Adipocyte (in vitro differentiated cells): Measurements from ENCODE around the gene GSTM2.

Source experiments
- DNase-seq: peaks from one replicate; pipeline ENCODE4 v3.0.0-alpha.2; 2015; ENCODE audit warnings: low read depth
- H3K27me3 ChIP-seq: replicated peaks from 2 replicates; pipeline ENCODE4 v1.7.0; 2013; ENCODE audit warnings: mild to moderate bottlenecking, low read length, moderate library complexity; ENCODE audit not compliant: control insufficient read depth, insufficient read depth
- H3K36me3 ChIP-seq: 2 replicates; pipeline ENCODE4 v1.7.0; 2013; ENCODE audit warnings: low read length, mild to moderate bottlenecking, moderate library complexity; ENCODE audit not compliant: control insufficient read depth, insufficient read depth, severe bottlenecking
- H3K4me1 ChIP-seq: 2 replicates; pipeline ENCODE4 v1.7.0; 2013; ENCODE audit warnings: mild to moderate bottlenecking, low read length, moderate library complexity; ENCODE audit not compliant: control insufficient read depth, insufficient read depth
- H3K4me3 ChIP-seq: 2 replicates; pipeline ENCODE4 v1.7.0; 2013; ENCODE audit warnings: mild to moderate bottlenecking, low read length, moderate library complexity
- H3K9ac ChIP-seq: 2 replicates; pipeline ENCODE4 v1.7.0; 2013; ENCODE audit warnings: mild to moderate bottlenecking, low read length, moderate library complexity
- H3K9me3 ChIP-seq: 2 replicates; pipeline ENCODE4 v1.7.0; 2013; ENCODE audit warnings: mild to moderate bottlenecking, low read length, moderate library complexity; ENCODE audit not compliant: control insufficient read depth

Gene GSTM2

GRCh38 chr1:109631513-109632505 is 36.0 kb upstream of the GSTM2 start:
- Histone ChIP-seq H3K4me3 (no peak overlapping the region), H3K27me3 (no peaks in the 10 kb centered on the region), H3K4me1 (peaks cover 12% of the 10 kb centered on the region), H3K9me3 (no peaks in the 10 kb centered on the region), H3K9ac (no peak overlapping the region), H3K36me3 (peaks cover 46% of the 10 kb centered on the region)
- no peak for DNase-seq

DNA sequence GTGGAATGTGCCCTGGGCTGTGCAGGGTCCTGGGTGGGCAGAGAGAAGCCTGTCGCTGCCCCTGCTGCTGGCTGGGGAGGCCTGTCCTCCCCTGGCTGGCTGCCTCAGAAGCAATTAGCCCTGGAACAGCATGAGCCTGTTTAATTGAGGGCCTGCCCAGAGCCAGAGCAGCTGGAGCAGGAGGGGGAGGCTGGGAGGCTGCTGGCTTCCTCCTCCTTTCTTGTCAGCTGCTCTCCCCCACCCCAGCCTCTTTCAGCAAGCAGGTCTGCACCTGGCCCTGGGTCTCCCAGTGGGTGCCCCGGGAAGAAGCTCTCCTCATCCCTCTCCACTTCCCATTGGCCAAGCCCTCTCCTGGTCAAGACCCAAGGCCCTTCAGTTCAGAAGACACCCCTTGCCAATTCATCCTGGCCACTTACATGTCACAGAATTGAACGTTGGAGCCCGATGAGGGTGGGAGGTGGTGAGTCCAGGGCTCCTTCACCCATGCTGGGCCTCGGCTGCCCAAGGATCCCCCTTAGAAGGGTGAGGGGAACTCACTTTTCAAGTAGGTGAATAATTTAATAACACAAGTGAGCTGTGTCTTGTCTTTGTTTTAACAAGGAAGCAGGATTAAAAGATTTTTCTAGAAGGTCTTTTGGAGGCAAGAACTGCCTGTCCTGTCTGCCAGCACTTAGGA is 35.0 kb upstream of the GSTM2 start:
- no peak overlapping the region for H3K4me3 ChIP-seq
- H3K4me1 ChIP-seq: peaks cover 12% of the 10 kb centered on the region
- H3K36me3 ChIP-seq: peaks cover 36% of the 10 kb centered on the region
- DNase-seq: no peak
- H3K9ac ChIP-seq: no peak overlapping the region
- no peaks in the 10 kb centered on the region for H3K27me3 ChIP-seq
- H3K9me3 ChIP-seq: no peaks in the 10 kb centered on the region

GRCh38 chr1:109634292-109634691 is 33.6 kb upstream of the GSTM2 start:
- Histone ChIP-seq H3K4me1 (peaks cover 12% of the 10 kb centered on the region), H3K36me3 (peaks cover 21% of the 10 kb centered on the region), H3K9ac (no peak overlapping the region), H3K27me3 (no peaks in the 10 kb centered on the region), H3K9me3 (no peaks in the 10 kb centered on the region), H3K4me3 (no peak overlapping the region)
- no peak for DNase-seq

- Histone ChIP-seq H3K9ac (no peak overlapping the region), H3K36me3 (peaks cover 15% of the 10 kb centered on the region), H3K4me3 (no peak overlapping the region), H3K4me1 (peaks cover 12% of the 10 kb centered on the region), H3K27me3 (no peaks in the 10 kb centered on the region), H3K9me3 (no peaks in the 10 kb centered on the region)
- DNase-seq: no peak
Measured at GRCh38 chr1:109634771-109635750, 32.8 kb upstream of the GSTM2 start.

- peaks cover 12% of the 10 kb centered on the region for H3K4me1 ChIP-seq
- no peaks in the 10 kb centered on the region for H3K9me3 ChIP-seq
- peaks cover 12% of the 10 kb centered on the region for H3K36me3 ChIP-seq
- H3K4me3 ChIP-seq: no peak overlapping the region
- H3K27me3 ChIP-seq: no peaks in the 10 kb centered on the region
- H3K9ac ChIP-seq: no peak overlapping the region
- DNase-seq: no peak
Measured at GRCh38 chr1:109635862-109636200, 32.0 kb upstream of the GSTM2 start.

DNA sequence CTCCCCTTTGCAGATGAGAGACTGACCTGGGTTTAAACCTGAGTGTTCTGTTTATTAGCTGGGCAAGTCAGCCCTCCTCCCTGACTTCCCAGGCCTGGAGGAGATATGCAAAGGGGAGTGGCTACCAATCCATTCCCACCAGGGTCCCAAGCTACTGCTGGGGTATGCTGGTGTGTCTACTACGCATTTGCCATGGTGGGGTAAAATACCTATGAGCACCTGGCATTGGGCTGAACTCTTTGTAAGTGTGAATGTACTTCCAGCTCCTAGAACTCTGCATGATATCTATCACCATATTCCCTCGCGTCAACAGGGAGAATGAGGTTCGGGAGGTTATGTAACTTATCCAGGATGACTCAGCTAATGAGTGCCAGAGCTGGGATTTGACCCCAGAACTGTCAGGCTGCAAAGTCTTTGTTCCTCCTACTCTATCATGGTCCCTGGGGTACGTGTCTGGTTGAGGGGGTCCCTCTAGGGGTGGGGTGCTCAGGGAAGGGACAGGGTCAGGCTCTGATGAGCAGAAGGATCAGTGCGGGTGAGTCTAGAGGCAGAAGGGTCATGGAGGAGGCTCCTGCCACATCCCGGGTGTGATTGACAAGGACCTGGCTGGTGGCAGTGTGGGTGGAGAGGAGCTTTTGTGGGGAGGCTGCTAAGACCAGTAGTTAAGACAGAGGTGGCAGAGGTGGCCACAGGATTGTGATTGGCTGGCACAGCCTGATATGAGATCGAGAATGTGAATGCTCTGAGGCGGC is 31.5 kb upstream of the GSTM2 start:
- peak; percentile 35 for DNase-seq

GRCh38 chr1:109637446-109637845 is 30.4 kb upstream of the GSTM2 start:
- no peaks in the 10 kb centered on the region for H3K27me3 ChIP-seq
- H3K4me3 ChIP-seq: no peak overlapping the region
- H3K9ac ChIP-seq: no peak overlapping the region
- H3K9me3 ChIP-seq: no peaks in the 10 kb centered on the region
- no peak for DNase-seq
- H3K4me1 ChIP-seq: peaks cover 12% of the 10 kb centered on the region
- no peaks in the 10 kb centered on the region for H3K36me3 ChIP-seq

More for the DNA sequence above, 31.5 kb upstream of the GSTM2 start:
- no peak overlapping the region for H3K9ac ChIP-seq
- H3K4me3 ChIP-seq: no peak overlapping the region
- H3K9me3 ChIP-seq: no peaks in the 10 kb centered on the region
- peaks cover 12% of the 10 kb centered on the region for H3K4me1 ChIP-seq
- peaks cover 6% of the 10 kb centered on the region for H3K36me3 ChIP-seq
- no peaks in the 10 kb centered on the region for H3K27me3 ChIP-seq

- Histone ChIP-seq H3K4me1 (peaks cover 15% of the 10 kb centered on the region), H3K27me3 (no peaks in the 10 kb centered on the region), H3K9ac (no peak overlapping the region), H3K36me3 (no peaks in the 10 kb centered on the region), H3K4me3 (no peak overlapping the region), H3K9me3 (no peaks in the 10 kb centered on the region)
- no peak for DNase-seq
Measured at GRCh38 chr1:109639063-109639840, 28.6 kb upstream of the GSTM2 start.

DNA sequence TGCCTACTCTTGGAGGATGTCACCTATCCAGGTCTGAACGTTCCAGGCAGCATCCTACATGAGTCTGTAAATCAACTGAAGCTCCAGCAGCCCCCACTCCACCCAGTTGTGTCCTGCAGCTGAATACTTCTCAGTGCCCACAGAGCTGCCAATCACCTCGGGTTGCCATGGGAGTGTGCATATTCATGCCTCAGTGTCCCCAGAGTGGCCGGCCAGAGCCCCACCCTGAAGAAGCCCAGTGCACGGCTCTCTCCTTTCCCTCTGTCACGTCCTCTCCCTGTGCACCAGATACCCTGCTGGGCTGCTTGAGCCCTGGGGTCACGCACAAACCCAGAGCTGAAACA is 28.0 kb upstream of the GSTM2 start:
- no peak for DNase-seq
- no peak overlapping the region for H3K4me3 ChIP-seq
- H3K4me1 ChIP-seq: peaks cover 15% of the 10 kb centered on the region
- H3K9ac ChIP-seq: no peak overlapping the region
- H3K36me3 ChIP-seq: no peaks in the 10 kb centered on the region
- no peaks in the 10 kb centered on the region for H3K9me3 ChIP-seq
- no peaks in the 10 kb centered on the region for H3K27me3 ChIP-seq

DNA sequence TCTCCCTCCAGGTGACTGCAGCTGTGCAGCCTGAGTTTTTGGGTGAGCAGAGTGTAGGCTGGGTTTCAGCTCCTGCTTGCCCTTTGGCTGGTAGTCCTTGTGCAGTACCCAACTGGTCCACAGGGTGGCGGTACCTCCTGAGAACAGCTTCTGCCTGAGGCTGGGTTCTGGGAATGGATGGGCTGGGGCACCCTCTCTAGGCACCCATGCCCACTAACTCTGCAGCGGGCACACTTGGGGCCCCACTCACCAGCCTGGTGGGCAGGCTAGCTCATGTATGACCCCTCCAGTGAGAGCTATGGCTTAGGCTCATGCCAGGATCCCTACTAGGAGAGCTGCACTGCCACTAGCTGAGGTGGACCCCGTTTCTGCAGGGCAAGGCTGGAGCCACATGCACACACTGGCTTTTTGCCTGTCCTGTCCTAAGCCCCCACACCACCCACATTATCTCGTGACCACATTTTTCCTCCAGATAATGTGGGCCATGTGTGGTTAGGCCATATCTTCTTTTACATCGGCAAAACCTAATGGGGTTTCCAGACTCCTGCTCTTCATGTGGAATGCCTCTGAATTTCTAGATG is 27.5 kb upstream of the GSTM2 start:
- Histone ChIP-seq H3K36me3 (no peaks in the 10 kb centered on the region), H3K4me1 (peaks cover 15% of the 10 kb centered on the region), H3K9ac (no peak overlapping the region), H3K9me3 (no peaks in the 10 kb centered on the region), H3K27me3 (no peaks in the 10 kb centered on the region), H3K4me3 (no peak overlapping the region)
- DNase-seq: peak; percentile 88
